PFSK-1 (cell line): Measurements from ENCODE around the gene FMNL2.

Experiments
- POLR2AphosphoS5 ChIP-seq: IDR thresholded peaks from 2 replicates; pipeline ENCODE4 v1.6.1; 2012; ENCODE audit warnings: low read depth, mild to moderate bottlenecking, control low read depth, low read length, moderate library complexity
- SIN3A ChIP-seq: IDR thresholded peaks from 2 replicates; pipeline ENCODE4 v1.6.1; 2012; ENCODE audit warnings: mild to moderate bottlenecking, low read length, moderate library complexity, borderline replicate concordance; ENCODE audit not compliant: insufficient read depth
- TAF1 ChIP-seq: IDR thresholded peaks from 2 replicates; pipeline ENCODE4 v1.6.1; 2012; ENCODE audit warnings: low read length, control low read depth, borderline replicate concordance; ENCODE audit not compliant: insufficient read depth
- TF ChIP-seq, protein P1 (sequence below), 2 experiments: IDR thresholded peaks; 2 replicates each; pipeline versions ENCODE4 v1.6.1 to v1.8.0; 2011 to 2012; ENCODE audit warnings: low read depth in 2 of 2, low read length in 2 of 2, control low read depth in 1 of 2, inconsistent platforms in 1 of 2, mild to moderate bottlenecking in 1 of 2, moderate library complexity in 1 of 2; ENCODE audit not compliant: insufficient read depth in 1 of 2

DNA sequence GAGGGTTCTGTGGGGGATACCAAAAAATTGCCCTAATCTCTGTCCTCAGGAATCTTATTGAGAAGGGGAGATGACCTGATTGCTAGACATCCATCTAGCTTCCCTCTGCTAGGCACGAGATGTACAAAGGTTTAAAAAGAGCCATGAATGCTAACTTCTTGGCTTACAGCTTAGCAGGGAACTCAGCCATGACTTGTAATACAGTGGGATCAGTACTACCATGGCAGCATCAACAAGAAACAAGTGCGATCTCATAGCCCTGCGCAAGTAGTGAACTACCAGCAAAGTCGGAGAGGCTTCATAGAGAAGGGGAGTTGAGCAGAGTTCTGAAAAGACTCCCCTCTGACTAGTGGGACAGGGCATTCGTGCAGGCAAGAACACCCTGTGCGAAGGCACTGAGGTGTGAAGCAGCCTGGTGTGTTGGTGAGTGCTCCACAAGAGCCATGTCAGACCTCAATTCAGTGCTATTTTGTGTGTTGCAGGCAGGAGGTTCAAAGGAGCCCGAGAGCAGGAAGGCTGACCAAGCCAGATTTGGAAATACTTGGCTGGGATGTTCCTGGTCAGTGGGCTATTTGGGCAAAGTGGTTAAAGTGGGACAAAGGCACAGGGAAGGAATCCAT, 130.0 kb downstream of the FMNL2 start:
- TF ChIP-seq, protein P1, sequence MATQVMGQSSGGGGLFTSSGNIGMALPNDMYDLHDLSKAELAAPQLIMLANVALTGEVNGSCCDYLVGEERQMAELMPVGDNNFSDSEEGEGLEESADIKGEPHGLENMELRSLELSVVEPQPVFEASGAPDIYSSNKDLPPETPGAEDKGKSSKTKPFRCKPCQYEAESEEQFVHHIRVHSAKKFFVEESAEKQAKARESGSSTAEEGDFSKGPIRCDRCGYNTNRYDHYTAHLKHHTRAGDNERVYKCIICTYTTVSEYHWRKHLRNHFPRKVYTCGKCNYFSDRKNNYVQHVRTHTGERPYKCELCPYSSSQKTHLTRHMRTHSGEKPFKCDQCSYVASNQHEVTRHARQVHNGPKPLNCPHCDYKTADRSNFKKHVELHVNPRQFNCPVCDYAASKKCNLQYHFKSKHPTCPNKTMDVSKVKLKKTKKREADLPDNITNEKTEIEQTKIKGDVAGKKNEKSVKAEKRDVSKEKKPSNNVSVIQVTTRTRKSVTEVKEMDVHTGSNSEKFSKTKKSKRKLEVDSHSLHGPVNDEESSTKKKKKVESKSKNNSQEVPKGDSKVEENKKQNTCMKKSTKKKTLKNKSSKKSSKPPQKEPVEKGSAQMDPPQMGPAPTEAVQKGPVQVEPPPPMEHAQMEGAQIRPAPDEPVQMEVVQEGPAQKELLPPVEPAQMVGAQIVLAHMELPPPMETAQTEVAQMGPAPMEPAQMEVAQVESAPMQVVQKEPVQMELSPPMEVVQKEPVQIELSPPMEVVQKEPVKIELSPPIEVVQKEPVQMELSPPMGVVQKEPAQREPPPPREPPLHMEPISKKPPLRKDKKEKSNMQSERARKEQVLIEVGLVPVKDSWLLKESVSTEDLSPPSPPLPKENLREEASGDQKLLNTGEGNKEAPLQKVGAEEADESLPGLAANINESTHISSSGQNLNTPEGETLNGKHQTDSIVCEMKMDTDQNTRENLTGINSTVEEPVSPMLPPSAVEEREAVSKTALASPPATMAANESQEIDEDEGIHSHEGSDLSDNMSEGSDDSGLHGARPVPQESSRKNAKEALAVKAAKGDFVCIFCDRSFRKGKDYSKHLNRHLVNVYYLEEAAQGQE (IDR thresholded peaks at IDR 0.05; ENCODE audit: insufficient read depth in 1 of 2, low read depth in 2 of 2, low read length in 2 of 2), result no peak
- no peak for TF ChIP-seq SIN3A
- TF ChIP-seq TAF1, result no peak
- no peak for TF ChIP-seq POLR2AphosphoS5
